Measurements from ENCODE around the gene TTN.
"Not testable (repeated sequence)": the region's sequence is repeated elsewhere in the genome, so short reads cannot be mapped to it uniquely, and the experiment has no call there.

TTN gene

GRCh38 chr2:178658480-178658879 lies 148.7 kb downstream of the TTN start:
- not testable (repeated sequence) for H3K36me3 ChIP-seq (ENCODE audit: control insufficient read depth, insufficient read depth, low read length); H3K4me3 ChIP-seq (ENCODE audit: low read depth, low read length); H3K4me1 ChIP-seq (ENCODE audit: control insufficient read depth, insufficient read depth, low read length); H3K27ac ChIP-seq (ENCODE audit: low read depth, low read length); H3K27me3 ChIP-seq (ENCODE audit: control insufficient read depth, insufficient read depth, low read length); H3K9me3 ChIP-seq (ENCODE audit: control insufficient read depth, insufficient read depth, low read length); H3K9ac ChIP-seq (ENCODE audit: low read depth, low read length)

- no peak overlapping the region for H3K4me3 ChIP-seq (ENCODE audit: low read depth, low read length)
- H3K27me3 ChIP-seq (ENCODE audit: control insufficient read depth, insufficient read depth, low read length), result no peaks in the 10 kb centered on the region
- no peak overlapping the region for H3K27ac ChIP-seq (ENCODE audit: low read depth, low read length)
- no peaks in the 10 kb centered on the region for H3K36me3 ChIP-seq (ENCODE audit: control insufficient read depth, insufficient read depth, low read length)
- no peaks in the 10 kb centered on the region for H3K4me1 ChIP-seq (ENCODE audit: control insufficient read depth, insufficient read depth, low read length)
- H3K9me3 ChIP-seq (ENCODE audit: control insufficient read depth, insufficient read depth, low read length), result no peaks in the 10 kb centered on the region
- H3K9ac ChIP-seq (ENCODE audit: low read depth, low read length), result no peak overlapping the region
Observed at GRCh38 chr2:178650554-178650953, 156.7 kb downstream of the TTN start.

- peaks cover 21% of the 10 kb centered on the region for H3K4me1 ChIP-seq (ENCODE audit: control insufficient read depth, insufficient read depth, low read length)
- no peaks in the 10 kb centered on the region for H3K36me3 ChIP-seq (ENCODE audit: control insufficient read depth, insufficient read depth, low read length)
- no peaks in the 10 kb centered on the region for H3K9me3 ChIP-seq (ENCODE audit: control insufficient read depth, insufficient read depth, low read length)
- H3K27me3 ChIP-seq (ENCODE audit: control insufficient read depth, insufficient read depth, low read length), result no peaks in the 10 kb centered on the region
- H3K4me3 ChIP-seq (ENCODE audit: low read depth, low read length), result no peak overlapping the region
- H3K9ac ChIP-seq (ENCODE audit: low read depth, low read length), result no peak overlapping the region
- no peak overlapping the region for H3K27ac ChIP-seq (ENCODE audit: low read depth, low read length)
Observed at GRCh38 chr2:178644919-178645318, 162.3 kb downstream of the TTN start.

GRCh38 chr2:178641498-178641897 lies 165.7 kb downstream of the TTN start:
- Histone ChIP-seq H3K27me3 (ENCODE audit: control insufficient read depth, insufficient read depth, low read length) (no peaks in the 10 kb centered on the region), H3K27ac (ENCODE audit: low read depth, low read length) (no peak overlapping the region), H3K9me3 (ENCODE audit: control insufficient read depth, insufficient read depth, low read length) (no peaks in the 10 kb centered on the region), H3K4me3 (ENCODE audit: low read depth, low read length) (peak overlapping the region; percentile 12; the same call in 1 of the 2 replicates), H3K9ac (ENCODE audit: low read depth, low read length) (no peak overlapping the region), H3K36me3 (ENCODE audit: control insufficient read depth, insufficient read depth, low read length) (no peaks in the 10 kb centered on the region), H3K4me1 (ENCODE audit: control insufficient read depth, insufficient read depth, low read length) (peaks cover 21% of the 10 kb centered on the region)

- Histone ChIP-seq H3K27ac (ENCODE audit: low read depth, low read length) (no peak overlapping the region), H3K4me3 (ENCODE audit: low read depth, low read length) (no peak overlapping the region), H3K4me1 (ENCODE audit: control insufficient read depth, insufficient read depth, low read length) (peaks cover 4% of the 10 kb centered on the region; the same call in 1 of the 2 replicates), H3K9ac (ENCODE audit: low read depth, low read length) (no peak overlapping the region), H3K27me3 (ENCODE audit: control insufficient read depth, insufficient read depth, low read length) (no peaks in the 10 kb centered on the region), H3K36me3 (ENCODE audit: control insufficient read depth, insufficient read depth, low read length) (no peaks in the 10 kb centered on the region), H3K9me3 (ENCODE audit: control insufficient read depth, insufficient read depth, low read length) (no peaks in the 10 kb centered on the region)
Observed at GRCh38 chr2:178635897-178636296, 171.3 kb downstream of the TTN start.

GRCh38 chr2:178632729-178633128 lies 174.5 kb downstream of the TTN start:
- no peak overlapping the region for H3K4me3 ChIP-seq (ENCODE audit: low read depth, low read length)
- H3K9me3 ChIP-seq (ENCODE audit: control insufficient read depth, insufficient read depth, low read length), result no peaks in the 10 kb centered on the region
- no peak overlapping the region for H3K27ac ChIP-seq (ENCODE audit: low read depth, low read length)
- peaks cover 4% of the 10 kb centered on the region; the same call in 1 of the 2 replicates for H3K4me1 ChIP-seq (ENCODE audit: control insufficient read depth, insufficient read depth, low read length)
- H3K36me3 ChIP-seq (ENCODE audit: control insufficient read depth, insufficient read depth, low read length), result no peaks in the 10 kb centered on the region
- no peaks in the 10 kb centered on the region for H3K27me3 ChIP-seq (ENCODE audit: control insufficient read depth, insufficient read depth, low read length)
- H3K9ac ChIP-seq (ENCODE audit: low read depth, low read length), result no peak overlapping the region

- no peak overlapping the region for H3K4me3 ChIP-seq (ENCODE audit: low read depth, low read length)
- H3K9ac ChIP-seq (ENCODE audit: low read depth, low read length), result no peak overlapping the region
- H3K4me1 ChIP-seq (ENCODE audit: control insufficient read depth, insufficient read depth, low read length), result peaks cover 12% of the 10 kb centered on the region; the same call in 1 of the 2 replicates
- H3K36me3 ChIP-seq (ENCODE audit: control insufficient read depth, insufficient read depth, low read length), result no peaks in the 10 kb centered on the region
- H3K27ac ChIP-seq (ENCODE audit: low read depth, low read length), result no peak overlapping the region
- H3K27me3 ChIP-seq (ENCODE audit: control insufficient read depth, insufficient read depth, low read length), result no peaks in the 10 kb centered on the region
- H3K9me3 ChIP-seq (ENCODE audit: control insufficient read depth, insufficient read depth, low read length), result no peaks in the 10 kb centered on the region
Observed at GRCh38 chr2:178630581-178630980, 176.6 kb downstream of the TTN start.

GRCh38 chr2:178629463-178629862 lies 177.8 kb downstream of the TTN start:
- Histone ChIP-seq H3K9ac (ENCODE audit: low read depth, low read length) (no peak overlapping the region), H3K27ac (ENCODE audit: low read depth, low read length) (no peak overlapping the region), H3K4me3 (ENCODE audit: low read depth, low read length) (no peak overlapping the region), H3K27me3 (ENCODE audit: control insufficient read depth, insufficient read depth, low read length) (no peaks in the 10 kb centered on the region), H3K9me3 (ENCODE audit: control insufficient read depth, insufficient read depth, low read length) (no peaks in the 10 kb centered on the region), H3K4me1 (ENCODE audit: control insufficient read depth, insufficient read depth, low read length) (peaks cover 12% of the 10 kb centered on the region; the same call in 1 of the 2 replicates), H3K36me3 (ENCODE audit: control insufficient read depth, insufficient read depth, low read length) (no peaks in the 10 kb centered on the region)

GRCh38 chr2:178628605-178629004 lies 178.6 kb downstream of the TTN start:
- H3K9ac ChIP-seq (ENCODE audit: low read depth, low read length), result no peak overlapping the region
- no peaks in the 10 kb centered on the region for H3K27me3 ChIP-seq (ENCODE audit: control insufficient read depth, insufficient read depth, low read length)
- H3K36me3 ChIP-seq (ENCODE audit: control insufficient read depth, insufficient read depth, low read length), result no peaks in the 10 kb centered on the region
- no peak overlapping the region for H3K4me3 ChIP-seq (ENCODE audit: low read depth, low read length)
- no peak overlapping the region for H3K27ac ChIP-seq (ENCODE audit: low read depth, low read length)
- H3K9me3 ChIP-seq (ENCODE audit: control insufficient read depth, insufficient read depth, low read length), result no peaks in the 10 kb centered on the region
- peaks cover 18% of the 10 kb centered on the region; the same call in 1 of the 2 replicates for H3K4me1 ChIP-seq (ENCODE audit: control insufficient read depth, insufficient read depth, low read length)

GRCh38 chr2:178627401-178627800 lies 179.8 kb downstream of the TTN start:
- no peaks in the 10 kb centered on the region for H3K9me3 ChIP-seq (ENCODE audit: control insufficient read depth, insufficient read depth, low read length)
- H3K27me3 ChIP-seq (ENCODE audit: control insufficient read depth, insufficient read depth, low read length), result no peaks in the 10 kb centered on the region
- H3K36me3 ChIP-seq (ENCODE audit: control insufficient read depth, insufficient read depth, low read length), result no peaks in the 10 kb centered on the region
- H3K27ac ChIP-seq (ENCODE audit: low read depth, low read length), result no peak overlapping the region
- H3K4me1 ChIP-seq (ENCODE audit: control insufficient read depth, insufficient read depth, low read length), result peaks cover 18% of the 10 kb centered on the region; the same call in 1 of the 2 replicates
- no peak overlapping the region for H3K4me3 ChIP-seq (ENCODE audit: low read depth, low read length)
- H3K9ac ChIP-seq (ENCODE audit: low read depth, low read length), result no peak overlapping the region

GRCh38 chr2:178615969-178616368 lies 191.3 kb downstream of the TTN start:
- Histone ChIP-seq H3K4me3 (ENCODE audit: low read depth, low read length) (no peak overlapping the region), H3K4me1 (ENCODE audit: control insufficient read depth, insufficient read depth, low read length) (no peaks in the 10 kb centered on the region), H3K9ac (ENCODE audit: low read depth, low read length) (no peak overlapping the region), H3K36me3 (ENCODE audit: control insufficient read depth, insufficient read depth, low read length) (peaks cover 8% of the 10 kb centered on the region; the same call in 1 of the 2 replicates), H3K27me3 (ENCODE audit: control insufficient read depth, insufficient read depth, low read length) (no peaks in the 10 kb centered on the region), H3K27ac (ENCODE audit: low read depth, low read length) (no peak overlapping the region), H3K9me3 (ENCODE audit: control insufficient read depth, insufficient read depth, low read length) (no peaks in the 10 kb centered on the region)

GRCh38 chr2:178602901-178603300 lies 204.3 kb downstream of the TTN start:
- Histone ChIP-seq H3K9me3 (ENCODE audit: control insufficient read depth, insufficient read depth, low read length) (no peaks in the 10 kb centered on the region), H3K36me3 (ENCODE audit: control insufficient read depth, insufficient read depth, low read length) (peaks cover 31% of the 10 kb centered on the region), H3K4me1 (ENCODE audit: control insufficient read depth, insufficient read depth, low read length) (no peaks in the 10 kb centered on the region), H3K27me3 (ENCODE audit: control insufficient read depth, insufficient read depth, low read length) (no peaks in the 10 kb centered on the region), H3K27ac (ENCODE audit: low read depth, low read length) (no peak overlapping the region), H3K9ac (ENCODE audit: low read depth, low read length) (no peak overlapping the region), H3K4me3 (ENCODE audit: low read depth, low read length) (no peak overlapping the region)
